Measurements from ENCODE around the gene SLC12A4. TPM values are rescaled to one million over a fixed set of nuclear protein-coding genes. Genes with fewer than 3 reads are reported as not detected.

The SLC12A4 gene
- total RNA-seq, 1 experiment from 2014 or later = 41.9 TPM

GRCh38 chr16:67988675-67989074 is 20.2 kb upstream of the SLC12A4 start:
- intact Hi-C loops (cut with micrococcal nuclease; ENCODE audit: unreplicated experiment) = no loop called here
- H3K4me1 ChIP-seq (ENCODE audit: insufficient read depth, low read length, poor library complexity, severe bottlenecking) = peaks cover 4% of the 10 kb centered on the region
- H3K27me3 ChIP-seq (replicated peaks; ENCODE audit: insufficient read depth, low read depth, low read length, poor library complexity) = no peaks in the 10 kb centered on the region
- H3K4me3 ChIP-seq (ENCODE audit: low read depth, low read length, poor library complexity, severe bottlenecking) = no peak overlapping the region
- no peak for DNase-seq (ENCODE audit: low spot score)
- no peaks in the 10 kb centered on the region for H3K36me3 ChIP-seq (ENCODE audit: insufficient read depth, low read length, poor library complexity, severe bottlenecking)
- no TSS peak for BruUV-seq (replicated peaks)
- TF ChIP-seq EZH2 (IDR thresholded peaks at IDR 0.05; ENCODE audit: borderline replicate concordance, low read depth, low read length, poor library complexity, severe bottlenecking) = no peak
- TF ChIP-seq CTCF (conservative IDR thresholded peaks at IDR 0.05; ENCODE audit: low read depth, low read length) = no peak
- H3K9me3 ChIP-seq (ENCODE audit: low read depth, low read length, poor library complexity, severe bottlenecking) = no peaks in the 10 kb centered on the region
- POLR2A ChIA-PET (ENCODE audit: low non-redundant PET) = no interaction called here
- CTCF ChIA-PET = no interaction called here
- no peak overlapping the region for H3K27ac ChIP-seq (ENCODE audit: low read depth, low read length, poor library complexity, severe bottlenecking)

- intact Hi-C loops (cut with micrococcal nuclease; ENCODE audit: unreplicated experiment) = no loop called here
- Histone ChIP-seq H3K4me1 (ENCODE audit: insufficient read depth, low read length, poor library complexity, severe bottlenecking) (no peaks in the 10 kb centered on the region), H3K4me3 (ENCODE audit: low read depth, low read length, poor library complexity, severe bottlenecking) (no peak overlapping the region), H3K27ac (ENCODE audit: low read depth, low read length, poor library complexity, severe bottlenecking) (no peak overlapping the region), H3K27me3 (replicated peaks; ENCODE audit: insufficient read depth, low read depth, low read length, poor library complexity) (no peaks in the 10 kb centered on the region), H3K9me3 (ENCODE audit: low read depth, low read length, poor library complexity, severe bottlenecking) (no peaks in the 10 kb centered on the region), H3K36me3 (ENCODE audit: insufficient read depth, low read length, poor library complexity, severe bottlenecking) (no peaks in the 10 kb centered on the region)
- ChIA-PET POLR2A (ENCODE audit: low non-redundant PET) (no interaction called here), CTCF (no interaction called here)
- no peak for TF ChIP-seq EZH2 (IDR thresholded peaks at IDR 0.05; ENCODE audit: borderline replicate concordance, low read depth, low read length, poor library complexity, severe bottlenecking)
- TF ChIP-seq CTCF (conservative IDR thresholded peaks at IDR 0.05; ENCODE audit: low read depth, low read length) = no peak
- DNase-seq (ENCODE audit: low spot score) = no peak
- no TSS peak for BruUV-seq (replicated peaks)
Measured at GRCh38 chr16:67987460-67988160, 19.2 kb upstream of the SLC12A4 start.

- POLR2A ChIA-PET (ENCODE audit: low non-redundant PET) = no interaction called here
Measured at GRCh38 chr16:67986949-67987348, 18.5 kb upstream of the SLC12A4 start.

More at GRCh38 chr16:67986949-67987348, 18.5 kb upstream of the SLC12A4 start:
- Histone ChIP-seq H3K4me1 (ENCODE audit: insufficient read depth, low read length, poor library complexity, severe bottlenecking) (no peaks in the 10 kb centered on the region), H3K27me3 (replicated peaks; ENCODE audit: insufficient read depth, low read depth, low read length, poor library complexity) (no peaks in the 10 kb centered on the region), H3K27ac (ENCODE audit: low read depth, low read length, poor library complexity, severe bottlenecking) (no peak overlapping the region), H3K4me3 (ENCODE audit: low read depth, low read length, poor library complexity, severe bottlenecking) (no peak overlapping the region), H3K36me3 (ENCODE audit: insufficient read depth, low read length, poor library complexity, severe bottlenecking) (no peaks in the 10 kb centered on the region), H3K9me3 (ENCODE audit: low read depth, low read length, poor library complexity, severe bottlenecking) (no peaks in the 10 kb centered on the region)
- no peak for DNase-seq (ENCODE audit: low spot score)
- TF ChIP-seq EZH2 (IDR thresholded peaks at IDR 0.05; ENCODE audit: borderline replicate concordance, low read depth, low read length, poor library complexity, severe bottlenecking) (no peak), CTCF (conservative IDR thresholded peaks at IDR 0.05; ENCODE audit: low read depth, low read length) (no peak)
- BruUV-seq (replicated peaks) = no TSS peak
- CTCF ChIA-PET = no interaction called here
- intact Hi-C loops (cut with micrococcal nuclease; ENCODE audit: unreplicated experiment) = no loop called here
